Activated CD4-positive, alpha-beta T cell treated with anti-CD3 and anti-CD28 coated beads for 4 hours (primary cell): Measurements from ENCODE around the gene B4GAT1.
"Not testable (repeated sequence)": the region's sequence is repeated elsewhere in the genome, so short reads cannot be mapped to it uniquely, and the experiment has no call there.

Experiments used
- DNase-seq, 2 donors: peaks; one replicate each; pipeline ENCODE4 v3.0.0-alpha.2; 2020

B4GAT1 gene

GRCh38 chr11:66362481-66363147 lies 15.2 kb upstream of the B4GAT1 start:
- no peak for DNase-seq

- no peak for DNase-seq
Measured at GRCh38 chr11:66361502-66361941, 14.1 kb upstream of the B4GAT1 start.

- no peak for DNase-seq
Measured at GRCh38 chr11:66360406-66361073, 13.1 kb upstream of the B4GAT1 start.

GRCh38 chr11:66359662-66360087 lies 12.2 kb upstream of the B4GAT1 start:
- no peak for DNase-seq

GRCh38 chr11:66350560-66351235 lies 3.3 kb upstream of the B4GAT1 start:
- not testable (repeated sequence) for DNase-seq

- DNase-seq, result no peak
Measured at GRCh38 chr11:66349084-66349386, 1.6 kb upstream of the B4GAT1 start.

- DNase-seq, result no peak
Measured at GRCh38 chr11:66346476-66347424, 679 bp downstream of the B4GAT1 start.

- no peak for DNase-seq
Measured at GRCh38 chr11:66345316-66345649, 2.1 kb downstream of the B4GAT1 start.

- DNase-seq, result peak; percentile 93 to 97
Measured at GRCh38 chr11:66344550-66345315, 2.7 kb downstream of the B4GAT1 start, which contains the start of gene BRMS1. BRMS1 (minus strand) TSS chr11:66345104; CDS start chr11:66342234, 2,870 bp downstream.

- no peak for DNase-seq
Measured at GRCh38 chr11:66343176-66343575, 4.3 kb downstream of the B4GAT1 start.

GRCh38 chr11:66341502-66342126 lies 5.8 kb downstream of the B4GAT1 start:
- DNase-seq, result no peak

- DNase-seq, result no peak
Measured at GRCh38 chr11:66340596-66341501, 6.6 kb downstream of the B4GAT1 start.

GRCh38 chr11:66339686-66340483 lies 7.5 kb downstream of the B4GAT1 start:
- no peak for DNase-seq

GRCh38 chr11:66339162-66339675 lies 8.2 kb downstream of the B4GAT1 start:
- DNase-seq, result no peak

GRCh38 chr11:66338276-66339161 lies 8.9 kb downstream of the B4GAT1 start:
- no peak for DNase-seq

- no peak for DNase-seq
Measured at GRCh38 chr11:66337103-66337899, 10.1 kb downstream of the B4GAT1 start.
